Vagina (tissue), 2 donors: ENCODE measurements around the gene SLC9A9. TPM values are rescaled to one million over a fixed set of nuclear protein-coding genes. Genes with fewer than 3 reads are reported as not detected.

Source experiments
- DNase-seq, 2 donors: peaks; one replicate each; pipeline ENCODE4 v3.0.0-alpha.2; 2017; ENCODE audit errors: extremely low spot score in 2 of 2
- H3K27ac ChIP-seq: fragments of 200-600 bp; sonication (generic); one replicate; pipeline ENCODE4 v1.5.1; 2019
- H3K27me3 ChIP-seq: fragments of 200-600 bp; sonication (generic); one replicate; pipeline ENCODE4 v1.5.1; 2019
- H3K36me3 ChIP-seq, 2 donors: fragments of 200-600 bp; sonication (generic); one replicate each; pipeline ENCODE4 v1.5.1; 2017 to 2019
- H3K4me1 ChIP-seq: fragments of 200-600 bp; sonication (generic); one replicate; pipeline ENCODE4 v1.5.1; 2019
- H3K4me3 ChIP-seq, 2 donors: fragments of 200-600 bp; sonication (generic); 1 replicate in 1 of 2; 2 replicates in 1 of 2; pipeline ENCODE4 v1.5.1; 2016 to 2019
- H3K9me3 ChIP-seq: fragments of 200-600 bp; sonication (generic); one replicate; pipeline ENCODE4 v1.5.1; 2019
- POLR2A ChIP-seq, 2 donors: fragments of 450-650 bp; IDR thresholded peaks; one replicate each; pipeline ENCODE4 v1.6.1; 2017; ENCODE audit warnings: antibody characterized with exemption in 2 of 2, mild to moderate bottlenecking in 2 of 2, moderate library complexity in 2 of 2
- POLR2AphosphoS5 ChIP-seq, 2 donors: sonication (generic); formaldehyde crosslinking; IDR thresholded peaks; one replicate each; pipeline ENCODE4 v1.9.0; 2017; ENCODE audit warnings: antibody characterized with exemption in 2 of 2, mild to moderate bottlenecking in 2 of 2, low read depth in 1 of 2; ENCODE audit not compliant: insufficient read depth in 1 of 2
- intact Hi-C: fragments of 100-400 bp; cut with DNase I; formaldehyde crosslinking; loops from one replicate; pipeline ENCODE4 v1.15.1; 2023
- total RNA-seq: library from RNA; depleted of rRNA; stranded (reverse); fragments of >200 nt; gene quantifications from one replicate; pipeline ENCODE4 v1.2.3, GENCODE V29; 2016
- TF ChIP-seq, protein P1 (sequence below), 3 experiments: fragments of 450-650 bp in 2 of 3; fragments of 200-600 bp in 1 of 3; sonication (generic) in 1 of 3; IDR thresholded peaks; one replicate each; pipeline ENCODE4 v1.5.1; 2017 to 2019; ENCODE audit warnings: antibody characterized with exemption in 3 of 3, mild to moderate bottlenecking in 2 of 3, moderate library complexity in 2 of 3

The SLC9A9 gene
- total RNA-seq, 1 donor from 2014 or later = 30.7 TPM

DNA sequence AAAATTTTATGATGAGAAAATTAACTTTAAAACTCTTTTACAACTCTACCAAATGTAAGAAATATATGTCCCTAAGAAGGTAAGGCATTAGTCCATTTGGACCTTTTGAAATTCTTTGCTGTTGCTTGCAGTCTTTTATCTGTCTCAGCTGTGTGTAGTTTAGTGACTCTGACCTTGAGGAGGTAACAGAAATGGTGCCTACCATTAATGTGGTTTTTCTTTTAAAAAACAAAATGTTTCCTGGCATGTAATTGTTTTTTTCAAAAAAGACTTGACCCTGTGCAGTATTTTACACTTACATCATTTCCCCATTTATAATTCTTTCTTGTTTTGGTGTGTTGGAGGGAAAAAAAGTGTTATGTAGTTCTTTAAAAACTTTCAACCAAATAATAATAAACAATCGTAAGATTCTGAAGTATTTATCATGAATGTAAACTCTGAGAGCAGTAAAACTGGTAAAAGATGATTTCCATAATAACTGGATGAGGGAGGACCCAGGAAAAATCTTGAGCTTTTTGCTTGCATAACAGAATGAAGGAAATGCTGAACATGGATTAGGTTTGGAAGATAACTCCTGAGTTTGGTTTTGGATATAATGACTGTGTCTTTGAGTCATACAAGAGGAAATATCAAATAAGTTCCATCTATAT lies 503.6 kb downstream of the SLC9A9 start:
- no peak for DNase-seq
- TF ChIP-seq POLR2AphosphoS5 (IDR thresholded peaks at IDR 0.05; ENCODE audit: insufficient read depth in 1 of 2, low read depth in 1 of 2) (no peak), POLR2A (IDR thresholded peaks at IDR 0.05) (no peak)
- TF ChIP-seq, protein P1, sequence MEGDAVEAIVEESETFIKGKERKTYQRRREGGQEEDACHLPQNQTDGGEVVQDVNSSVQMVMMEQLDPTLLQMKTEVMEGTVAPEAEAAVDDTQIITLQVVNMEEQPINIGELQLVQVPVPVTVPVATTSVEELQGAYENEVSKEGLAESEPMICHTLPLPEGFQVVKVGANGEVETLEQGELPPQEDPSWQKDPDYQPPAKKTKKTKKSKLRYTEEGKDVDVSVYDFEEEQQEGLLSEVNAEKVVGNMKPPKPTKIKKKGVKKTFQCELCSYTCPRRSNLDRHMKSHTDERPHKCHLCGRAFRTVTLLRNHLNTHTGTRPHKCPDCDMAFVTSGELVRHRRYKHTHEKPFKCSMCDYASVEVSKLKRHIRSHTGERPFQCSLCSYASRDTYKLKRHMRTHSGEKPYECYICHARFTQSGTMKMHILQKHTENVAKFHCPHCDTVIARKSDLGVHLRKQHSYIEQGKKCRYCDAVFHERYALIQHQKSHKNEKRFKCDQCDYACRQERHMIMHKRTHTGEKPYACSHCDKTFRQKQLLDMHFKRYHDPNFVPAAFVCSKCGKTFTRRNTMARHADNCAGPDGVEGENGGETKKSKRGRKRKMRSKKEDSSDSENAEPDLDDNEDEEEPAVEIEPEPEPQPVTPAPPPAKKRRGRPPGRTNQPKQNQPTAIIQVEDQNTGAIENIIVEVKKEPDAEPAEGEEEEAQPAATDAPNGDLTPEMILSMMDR (IDR thresholded peaks at IDR 0.05) = no peak
- no peaks in the 10 kb centered on the region for H3K4me1 ChIP-seq
- intact Hi-C loops = no loop called here
- no peaks in the 10 kb centered on the region for H3K27me3 ChIP-seq
- H3K9me3 ChIP-seq = no peaks in the 10 kb centered on the region
- H3K27ac ChIP-seq = no peak overlapping the region
- H3K36me3 ChIP-seq = no peaks in the 10 kb centered on the region
- H3K4me3 ChIP-seq = no peak overlapping the region

DNA sequence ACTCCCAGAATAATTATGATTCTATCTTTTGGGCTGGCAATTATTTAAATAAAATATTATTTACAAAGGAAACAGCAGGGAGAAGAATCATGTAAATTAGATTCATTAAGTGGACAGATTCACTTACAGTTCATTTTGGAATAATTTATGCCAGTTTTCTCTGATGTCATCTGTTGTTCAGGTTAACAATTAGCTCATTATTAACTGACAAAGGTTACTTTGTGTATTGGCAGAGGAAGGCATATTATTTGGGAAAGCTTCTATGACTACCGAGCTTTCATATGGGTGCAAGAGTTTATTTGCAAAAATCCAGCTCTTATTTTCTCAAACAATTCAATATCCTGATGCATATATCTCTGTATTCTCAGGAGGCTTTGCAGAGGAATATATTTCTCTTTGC lies 504.3 kb downstream of the SLC9A9 start:
- H3K9me3 ChIP-seq = no peaks in the 10 kb centered on the region
- no peaks in the 10 kb centered on the region for H3K27me3 ChIP-seq
- no peak for DNase-seq
- H3K4me3 ChIP-seq = no peak overlapping the region
- TF ChIP-seq POLR2A (IDR thresholded peaks at IDR 0.05) (no peak), POLR2AphosphoS5 (IDR thresholded peaks at IDR 0.05; ENCODE audit: insufficient read depth in 1 of 2, low read depth in 1 of 2) (no peak)
- no peak overlapping the region for H3K27ac ChIP-seq
- H3K36me3 ChIP-seq = no peaks in the 10 kb centered on the region
- intact Hi-C loops = no loop called here
- no peaks in the 10 kb centered on the region for H3K4me1 ChIP-seq

- TF ChIP-seq, protein P1 (IDR thresholded peaks at IDR 0.05) = no peak
- no peak for TF ChIP-seq POLR2A (IDR thresholded peaks at IDR 0.05)
- TF ChIP-seq POLR2AphosphoS5 (IDR thresholded peaks at IDR 0.05; ENCODE audit: insufficient read depth in 1 of 2, low read depth in 1 of 2) = no peak
- no peaks in the 10 kb centered on the region for H3K4me1 ChIP-seq
- no peak overlapping the region for H3K27ac ChIP-seq
- H3K4me3 ChIP-seq = no peak overlapping the region
- intact Hi-C loops = no loop called here
- no peaks in the 10 kb centered on the region for H3K9me3 ChIP-seq
- H3K36me3 ChIP-seq = no peaks in the 10 kb centered on the region
- H3K27me3 ChIP-seq = no peaks in the 10 kb centered on the region
- DNase-seq = no peak
Measured at GRCh38 chr3:143343031-143343430, 505.2 kb downstream of the SLC9A9 start.

DNA sequence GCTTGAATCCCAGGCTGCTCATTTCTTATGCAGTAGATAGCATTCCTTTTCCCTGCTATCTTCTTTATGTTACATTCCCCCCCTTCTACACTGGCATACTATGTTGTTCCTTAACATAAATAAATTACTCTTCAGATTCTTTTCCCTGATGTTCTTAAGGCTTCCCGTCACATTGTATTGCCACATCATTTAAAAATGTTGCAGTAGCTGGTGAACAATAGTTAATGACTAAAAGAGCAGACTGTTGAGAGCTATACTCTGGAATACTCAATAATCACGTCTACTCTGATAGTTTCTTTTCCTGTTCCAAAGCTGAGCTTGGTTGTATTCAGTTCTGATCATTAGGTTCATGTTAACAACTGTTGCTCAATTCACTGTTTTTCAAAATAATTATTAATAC lies 508.8 kb downstream of the SLC9A9 start:
- TF ChIP-seq POLR2A (IDR thresholded peaks at IDR 0.05) (no peak), POLR2AphosphoS5 (IDR thresholded peaks at IDR 0.05; ENCODE audit: insufficient read depth in 1 of 2, low read depth in 1 of 2) (no peak)
- TF ChIP-seq, protein P1 (IDR thresholded peaks at IDR 0.05) = no peak
- no peaks in the 10 kb centered on the region for H3K9me3 ChIP-seq
- no peak overlapping the region for H3K27ac ChIP-seq
- intact Hi-C loops = no loop called here
- no peak overlapping the region for H3K4me3 ChIP-seq
- H3K36me3 ChIP-seq = no peaks in the 10 kb centered on the region
- no peak for DNase-seq
- no peaks in the 10 kb centered on the region for H3K4me1 ChIP-seq
- no peaks in the 10 kb centered on the region for H3K27me3 ChIP-seq

GRCh38 chr3:143337387-143337786 lies 510.9 kb downstream of the SLC9A9 start:
- no peak overlapping the region for H3K27ac ChIP-seq
- no peak for DNase-seq
- H3K4me3 ChIP-seq = no peak overlapping the region
- TF ChIP-seq POLR2AphosphoS5 (IDR thresholded peaks at IDR 0.05; ENCODE audit: insufficient read depth in 1 of 2, low read depth in 1 of 2) (no peak), POLR2A (IDR thresholded peaks at IDR 0.05) (no peak)
- TF ChIP-seq, protein P1 (IDR thresholded peaks at IDR 0.05) = no peak
- intact Hi-C loops = no loop called here
- H3K27me3 ChIP-seq = no peaks in the 10 kb centered on the region
- no peaks in the 10 kb centered on the region for H3K9me3 ChIP-seq
- no peaks in the 10 kb centered on the region for H3K4me1 ChIP-seq
- no peaks in the 10 kb centered on the region for H3K36me3 ChIP-seq
